GM19468 (cell line): Measurements from ENCODE around the gene LZIC.

Source experiments
- ATAC-seq: cut with Tn5 transposase; IDR thresholded peaks from one replicate; pipeline ENCODE4 v1.9.1; 2021; ENCODE audit warnings: mild to moderate bottlenecking, moderate library complexity, moderate number of reproducible peaks; ENCODE audit not compliant: unreplicated experiment; ENCODE audit errors: extremely low read depth

Gene LZIC

DNA sequence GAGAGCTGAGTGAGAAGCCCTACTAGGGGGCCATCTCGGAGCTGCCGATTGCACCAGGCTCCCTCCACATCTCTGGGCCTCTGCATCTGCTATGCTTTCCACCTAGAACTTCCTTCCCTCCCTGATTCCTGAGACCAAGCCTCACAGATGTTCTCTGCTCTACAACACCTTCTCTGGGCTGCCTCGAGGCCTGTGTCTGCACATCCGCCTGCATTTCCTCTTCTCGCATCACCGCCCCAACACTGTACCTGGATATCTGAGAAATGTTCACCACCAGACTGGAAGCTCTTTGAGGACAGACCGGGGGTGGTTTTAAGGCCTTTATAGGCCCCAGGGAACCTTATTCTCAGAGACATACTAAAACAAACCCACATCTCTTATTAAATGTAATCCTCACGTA, 53.8 kb downstream of the LZIC start:
- ATAC-seq, result no peak

GRCh38 chr1:9888886-9889285, 54.3 kb downstream of the LZIC start:
- no peak for ATAC-seq

GRCh38 chr1:9887070-9887469, 56.1 kb downstream of the LZIC start:
- ATAC-seq, result no peak

DNA sequence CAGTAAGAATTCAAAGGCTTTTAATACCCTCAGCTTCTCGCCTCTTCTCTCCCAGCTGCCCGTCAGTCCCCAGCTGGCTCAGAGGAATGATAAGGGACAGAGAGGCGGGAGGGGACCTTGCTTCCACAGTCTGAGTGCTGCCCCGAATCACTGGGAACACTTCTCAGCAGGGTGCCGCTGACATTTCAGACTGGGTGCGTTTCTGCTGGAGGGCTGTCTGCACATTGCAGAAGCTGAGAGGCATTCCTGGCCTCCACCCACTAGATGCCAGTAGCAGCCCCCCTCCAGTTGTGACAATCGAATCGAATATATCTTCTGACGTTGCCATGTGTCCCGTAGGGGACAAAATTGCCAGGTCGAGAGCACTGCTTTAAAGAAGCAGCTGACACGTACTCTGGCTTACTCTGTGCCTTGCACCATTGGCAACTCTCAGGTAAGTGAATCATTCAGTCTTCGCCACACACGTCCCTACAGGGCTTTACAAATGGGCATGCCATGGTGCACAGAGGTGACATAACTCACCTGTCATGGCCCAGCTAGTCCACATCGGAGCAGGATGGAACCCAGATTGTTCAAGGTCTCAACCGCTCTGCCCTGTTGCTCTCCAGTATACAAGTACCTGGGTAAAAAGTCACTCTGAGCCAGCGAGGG, 57.0 kb downstream of the LZIC start:
- no peak for ATAC-seq

GRCh38 chr1:9884805-9885204, 58.4 kb downstream of the LZIC start:
- no peak for ATAC-seq

DNA sequence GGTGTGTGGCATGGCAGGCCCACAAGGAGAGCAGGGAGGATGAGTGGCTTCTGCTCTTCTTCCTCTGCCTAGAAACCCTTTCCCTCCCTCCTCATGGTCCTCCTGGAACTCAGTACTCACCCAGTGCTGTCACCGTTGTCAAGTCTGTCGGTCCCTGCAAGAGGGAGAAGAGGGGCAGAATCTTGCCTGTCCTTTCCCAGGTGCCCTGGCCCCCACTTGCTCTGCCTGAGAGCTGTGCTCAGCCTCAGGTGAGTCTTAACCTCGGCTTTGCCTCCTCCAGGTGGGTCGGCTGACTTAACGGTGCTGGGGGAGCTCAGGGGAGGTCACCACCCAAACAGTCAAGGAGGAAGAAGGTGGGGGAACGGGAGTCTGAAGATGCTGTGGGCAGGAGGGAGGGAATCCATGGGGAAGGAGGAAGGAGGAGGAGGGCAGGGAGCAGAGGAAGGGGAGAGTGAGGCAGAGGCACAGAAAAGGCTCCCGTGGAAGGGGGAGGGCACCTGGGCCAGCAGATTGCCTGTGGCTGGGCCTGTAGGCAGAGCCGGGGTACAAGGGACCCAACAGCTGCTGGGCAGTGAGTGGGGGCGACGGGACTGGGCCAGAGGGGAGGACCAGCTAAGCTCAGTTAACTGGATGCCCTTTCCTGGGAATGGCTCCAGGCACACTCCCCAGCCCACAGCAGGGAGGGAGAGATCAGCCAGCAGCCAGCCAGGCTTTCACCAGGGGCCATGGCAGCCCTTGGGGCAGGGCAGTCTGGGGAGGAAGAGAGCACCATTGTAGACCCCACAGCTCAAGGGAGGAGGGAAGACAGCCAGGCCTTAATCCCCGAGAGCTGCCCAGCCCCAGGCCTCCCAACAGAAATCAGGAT, 59.4 kb downstream of the LZIC start:
- no peak for ATAC-seq

- no peak for ATAC-seq
Measured at GRCh38 chr1:9882945-9883303, 60.3 kb downstream of the LZIC start.

- ATAC-seq, result no peak
Measured at GRCh38 chr1:9882296-9882944, 60.8 kb downstream of the LZIC start.

GRCh38 chr1:9881838-9882249, 61.3 kb downstream of the LZIC start:
- ATAC-seq, result no peak
